Measurements from ENCODE around the gene TBCCD1.

- TF ChIP-seq EP300 (IDR thresholded peaks at IDR 0.05; ENCODE audit: borderline replicate concordance) (peak; percentile 9; the same call in 1 of the 2 replicates), REST (IDR thresholded peaks at IDR 0.05; ENCODE audit: low read depth) (0 out of 2 replicates have a peak, but pooled peaks have one; percentile 4), MAX (IDR thresholded peaks at IDR 0.05) (peak; percentile 36; the same call in 1 of the 2 replicates), TAF1 (IDR thresholded peaks at IDR 0.05; ENCODE audit: low read depth) (peak; percentile 96), TEAD4 (IDR thresholded peaks at IDR 0.05) (no peak; the same call in none of the 2 replicates), CREB1 (IDR thresholded peaks at IDR 0.05; ENCODE audit: low read depth) (no peak)
Measured at GRCh38 chr3:186567072-186567921, at the start of gene TBCCD1.

Measured in Ishikawa (cell line).